Measurements from ENCODE around the gene TCEA3.

DNA sequence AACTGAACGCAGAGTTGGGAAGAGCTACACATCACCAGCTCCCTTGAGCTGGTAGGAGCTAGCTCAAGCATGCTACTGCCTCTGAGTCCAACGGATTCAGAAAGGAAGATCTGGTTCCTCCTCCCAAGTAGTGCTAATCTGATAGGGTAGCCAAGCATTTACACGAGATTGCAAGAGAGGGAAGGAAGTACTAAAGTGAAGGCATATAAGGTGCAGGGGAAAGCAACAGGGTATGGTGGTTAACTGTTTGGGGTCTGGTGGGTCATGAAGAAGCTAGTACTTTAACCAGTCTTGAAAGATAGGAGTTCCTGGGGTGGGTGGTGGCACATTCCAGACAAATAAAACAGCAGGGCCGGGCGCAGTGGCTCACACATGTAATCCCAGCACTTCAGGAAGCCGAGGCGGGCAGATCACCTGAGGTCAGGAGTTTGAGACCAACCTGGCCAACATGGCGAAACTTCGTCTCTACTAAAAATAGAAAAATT lies 34.7 kb downstream of the TCEA3 start:
- no peak for TF ChIP-seq POLR2A (IDR thresholded peaks at IDR 0.05; ENCODE audit: low read depth, low read length)
- TF ChIP-seq POLR2AphosphoS5 (IDR thresholded peaks at IDR 0.05; ENCODE audit: low read depth, low read length), result no peak
- TF ChIP-seq TAF1 (IDR thresholded peaks at IDR 0.05; ENCODE audit: borderline replicate concordance, low read depth, low read length), result no peak
